Smooth muscle cell (in vitro differentiated cells): ENCODE data around the gene CCBE1. TPM values are rescaled to one million over a fixed set of nuclear protein-coding genes. Genes with fewer than 3 reads are reported as not detected.

Experiments
- DNase-seq: peaks from one replicate; lab custom pipeline; 2025; ENCODE audit not compliant: unreplicated experiment; lab: John Stamatoyannopoulos, UW
- H2AFZ ChIP-seq: fragments of 200-600 bp; sonication (generic); 2 replicates; pipeline ENCODE4 v1.6.0; 2016; ENCODE audit warnings: antibody characterized with exemption, low read depth, mild to moderate bottlenecking
- H3F3A ChIP-seq: fragments of 200-600 bp; sonication (generic); 2 replicates; pipeline ENCODE4 v1.6.0; 2017; ENCODE audit warnings: antibody characterized with exemption, low read depth
- H3K27ac ChIP-seq: fragments of 200-600 bp; sonication (generic); 2 replicates; pipeline ENCODE4 v1.5.1; 2016; ENCODE audit warnings: low read depth, mild to moderate bottlenecking
- H3K27me3 ChIP-seq: fragments of 200-600 bp; sonication (generic); 2 replicates; pipeline ENCODE4 v1.6.1; 2016; ENCODE audit warnings: low read depth, mild to moderate bottlenecking
- H3K36me3 ChIP-seq: fragments of 200-600 bp; sonication (generic); 2 replicates; pipeline ENCODE4 v1.5.1; 2016; ENCODE audit warnings: low read depth
- H3K4me1 ChIP-seq: fragments of 200-600 bp; sonication (generic); 2 replicates; pipeline ENCODE4 v1.5.1; 2016; ENCODE audit warnings: low read depth
- H3K4me2 ChIP-seq: fragments of 200-600 bp; sonication (generic); 2 replicates; pipeline ENCODE4 v1.6.0; 2016; ENCODE audit warnings: mild to moderate bottlenecking
- H3K4me3 ChIP-seq: fragments of 200-600 bp; sonication (generic); 2 replicates; pipeline ENCODE4 v1.5.1; 2016; ENCODE audit warnings: mild to moderate bottlenecking
- H3K79me2 ChIP-seq: fragments of 200-600 bp; sonication (generic); 2 replicates; pipeline ENCODE4 v1.6.0; 2016; ENCODE audit warnings: low read depth, mild to moderate bottlenecking
- H3K9ac ChIP-seq: fragments of 200-600 bp; sonication (generic); 2 replicates; pipeline ENCODE4 v1.6.0; 2016; ENCODE audit warnings: low read depth
- H3K9me3 ChIP-seq: fragments of 200-600 bp; sonication (generic); replicated peaks from 2 replicates; pipeline ENCODE4 v1.5.1; 2016; ENCODE audit warnings: low read depth
- H4K20me1 ChIP-seq: fragments of 200-600 bp; sonication (generic); 2 replicates; pipeline ENCODE4 v1.6.0; 2016; ENCODE audit warnings: low read depth
- CTCF ChIP-seq: fragments of 200-600 bp; sonication (generic); IDR thresholded peaks from 2 replicates; pipeline ENCODE4 v1.5.1; 2017; ENCODE audit warnings: borderline replicate concordance, mild to moderate bottlenecking, antibody characterized with exemption; ENCODE audit not compliant: insufficient read depth, poor library complexity, severe bottlenecking
- WGBS: methylation state at CpG from one replicate; pipeline ENCODE4 v1.1.7; 2016; ENCODE audit warnings: low lambda C conversion rate; 5-methylcytosine and 5-hydroxymethylcytosine counted together
- polyA plus RNA-seq: library from polyadenylated mRNA; unstranded; fragments of >200 nt; fragmentation: Nextera tagmentation; extraction: Ambion mirVana; gene quantifications from 2 replicates; pipeline ENCODE4 v1.2.1, GENCODE V29; 2016
- total RNA-seq: library from RNA; depleted of rRNA; stranded (reverse); fragments of >200 nt; gene quantifications from 2 replicates; pipeline ENCODE4 v1.2.3, GENCODE V29; 2014

CCBE1 gene
- total and polyA plus RNA-seq, 2 experiments from 2014 or later, result 3.1 TPM; not detected in 1

- Histone ChIP-seq H3K9me3 (no peaks in the 10 kb centered on the region), H3K79me2 (no peaks in the 10 kb centered on the region), H3F3A (no peaks in the 10 kb centered on the region), H3K4me1 (no peaks in the 10 kb centered on the region), H2AFZ (no peak overlapping the region), H3K4me2 (no peak overlapping the region), H4K20me1 (no peaks in the 10 kb centered on the region), H3K27me3 (peaks cover 56% of the 10 kb centered on the region), H3K4me3 (no peak overlapping the region), H3K27ac (no peak overlapping the region), H3K9ac (no peak overlapping the region), H3K36me3 (no peaks in the 10 kb centered on the region)
- no peak for TF ChIP-seq CTCF
- DNase-seq, result no peak
- WGBS, result 88% methylated on average over 3 of the region's 3 CpGs
These were observed 92.3 kb downstream of the CCBE1 start for GRCh38 chr18:59604877-59605276.

GRCh38 chr18:59597049-59597448, 100.2 kb downstream of the CCBE1 start:
- no peak overlapping the region for H3K4me2 ChIP-seq
- no peaks in the 10 kb centered on the region for H3K79me2 ChIP-seq
- TF ChIP-seq CTCF, result no peak
- H3K36me3 ChIP-seq, result no peaks in the 10 kb centered on the region
- WGBS, result 90% methylated on average over 3 of the region's 3 CpGs
- no peak for DNase-seq
- no peaks in the 10 kb centered on the region for H3F3A ChIP-seq
- H3K4me1 ChIP-seq, result no peaks in the 10 kb centered on the region
- no peak overlapping the region for H2AFZ ChIP-seq
- no peak overlapping the region for H3K9ac ChIP-seq
- H3K27ac ChIP-seq, result no peak overlapping the region
- H3K27me3 ChIP-seq, result peaks cover 81% of the 10 kb centered on the region
- H3K9me3 ChIP-seq, result no peaks in the 10 kb centered on the region
- no peaks in the 10 kb centered on the region for H4K20me1 ChIP-seq
- no peak overlapping the region for H3K4me3 ChIP-seq

- Histone ChIP-seq H2AFZ (no peak overlapping the region), H3K27ac (no peak overlapping the region), H3K9ac (no peak overlapping the region)
These were observed 103.9 kb downstream of the CCBE1 start for GRCh38 chr18:59593291-59593717.

More at GRCh38 chr18:59593291-59593717, 103.9 kb downstream of the CCBE1 start:
- Histone ChIP-seq H3K4me3 (no peak overlapping the region), H3K4me2 (no peak overlapping the region), H3K36me3 (no peaks in the 10 kb centered on the region), H4K20me1 (no peaks in the 10 kb centered on the region), H3K79me2 (no peaks in the 10 kb centered on the region), H3K9me3 (no peaks in the 10 kb centered on the region), H3F3A (no peaks in the 10 kb centered on the region), H3K27me3 (peaks cover 71% of the 10 kb centered on the region), H3K4me1 (no peaks in the 10 kb centered on the region)
- no peak for DNase-seq
- TF ChIP-seq CTCF, result no peak
